Suprapubic skin (tissue), 4 donors: ENCODE measurements around the gene TULP4.

ENCODE experiments used
- CTCF ChIP-seq, 2 donors: fragments of 200-600 bp in 1 of 2; fragments of 450-650 bp in 1 of 2; sonication (generic) in 1 of 2; IDR thresholded peaks; one replicate each; pipeline ENCODE4 v1.5.1; 2016 to 2019; ENCODE audit warnings: antibody characterized with exemption in 2 of 2, mild to moderate bottlenecking in 1 of 2, moderate library complexity in 1 of 2
- POLR2A ChIP-seq, 2 donors: fragments of 450-650 bp; IDR thresholded peaks; one replicate each; pipeline ENCODE4 v1.6.1; 2017; ENCODE audit warnings: antibody characterized with exemption in 2 of 2, mild to moderate bottlenecking in 2 of 2, moderate library complexity in 2 of 2
- POLR2AphosphoS5 ChIP-seq, 3 donors: sonication (generic); formaldehyde crosslinking; IDR thresholded peaks; one replicate each; pipeline ENCODE4 v1.6.1; 2017; ENCODE audit warnings: antibody characterized with exemption in 3 of 3

- TF ChIP-seq POLR2A (IDR thresholded peaks at IDR 0.05) = no peak
- no peak for TF ChIP-seq CTCF (IDR thresholded peaks at IDR 0.05)
- no peak for TF ChIP-seq POLR2AphosphoS5 (IDR thresholded peaks at IDR 0.05)
Observed at GRCh38 chr6:158543606-158544185, 231.4 kb downstream of the TULP4 start.
